GM23338 (cell line): ENCODE data around the gene INSRR. TPM values are rescaled to one million over a fixed set of nuclear protein-coding genes. Genes with fewer than 3 reads are reported as not detected.

Experiments
- ATAC-seq: fragments of 200-7000 bp; cut with Tn5 transposase; 3 replicates; pipeline ENCODE4 v1.9.1; 2020
- DNase-seq: peaks from one replicate; pipeline ENCODE4 v3.0.0-alpha.2; 2015; ENCODE audit warnings: low spot score
- H2AFZ ChIP-seq: fragments of 200-600 bp; sonication (generic); 2 replicates; pipeline ENCODE4 v1.8.0; 2016; ENCODE audit warnings: antibody characterized with exemption, mild to moderate bottlenecking, moderate library complexity
- H3F3A ChIP-seq: fragments of 200-600 bp; sonication (generic); replicated peaks from 2 replicates; pipeline ENCODE4 v1.8.0; 2017; ENCODE audit warnings: antibody characterized with exemption, mixed run types, low read depth
- H3K27ac ChIP-seq: fragments of 200-600 bp; sonication (generic); 2 replicates; pipeline ENCODE4 v1.6.1; 2016; ENCODE audit warnings: low read depth
- H3K27me3 ChIP-seq: fragments of 200-600 bp; sonication (generic); 2 replicates; pipeline ENCODE4 v1.8.0; 2016; ENCODE audit warnings: mild to moderate bottlenecking, mixed run types, moderate library complexity; ENCODE audit not compliant: insufficient read depth
- H3K36me3 ChIP-seq: fragments of 200-600 bp; sonication (generic); 2 replicates; pipeline ENCODE4 v1.8.0; 2016; ENCODE audit warnings: mild to moderate bottlenecking; ENCODE audit not compliant: insufficient read depth
- H3K4me1 ChIP-seq: fragments of 200-600 bp; sonication (generic); 2 replicates; pipeline ENCODE4 v1.8.0; 2016; ENCODE audit warnings: mild to moderate bottlenecking, moderate library complexity; ENCODE audit not compliant: insufficient read depth
- H3K4me2 ChIP-seq: fragments of 200-600 bp; sonication (generic); 2 replicates; pipeline ENCODE4 v1.7.1; 2017; ENCODE audit warnings: mixed run types
- H3K4me3 ChIP-seq: fragments of 200-600 bp; sonication (generic); 2 replicates; pipeline ENCODE4 v1.6.1; 2016; ENCODE audit warnings: mixed run types
- H3K79me2 ChIP-seq: fragments of 200-600 bp; sonication (generic); replicated peaks from 2 replicates; pipeline ENCODE4 v1.8.0; 2017; ENCODE audit warnings: mild to moderate bottlenecking; ENCODE audit not compliant: insufficient read depth
- H3K9me2 ChIP-seq: fragments of 200-600 bp; sonication (generic); 2 replicates; pipeline ENCODE4 v1.8.0; 2017; ENCODE audit not compliant: insufficient read depth
- H4K20me1 ChIP-seq: fragments of 200-600 bp; sonication (generic); replicated peaks from 2 replicates; pipeline ENCODE4 v1.8.0; 2017; ENCODE audit warnings: mild to moderate bottlenecking; ENCODE audit not compliant: insufficient read depth
- H3K27ac Mint-ChIP-seq: 2 replicates; pipeline ENCODE4 v1.8.0; 2020; ENCODE audit warnings: inconsistent platforms, mild to moderate bottlenecking, moderate library complexity, mixed read lengths
- H3K27me3 Mint-ChIP-seq: 3 replicates; pipeline ENCODE4 v1.8.0; 2022; ENCODE audit warnings: low read depth, mild to moderate bottlenecking, moderate library complexity, mixed read lengths, inconsistent platforms; ENCODE audit not compliant: insufficient read depth, poor library complexity
- H3K36me3 Mint-ChIP-seq: 3 replicates; pipeline ENCODE4 v1.8.0; 2021; ENCODE audit warnings: low read depth, mild to moderate bottlenecking, inconsistent platforms, moderate library complexity, mixed read lengths
- H3K4me1 Mint-ChIP-seq: 3 replicates; pipeline ENCODE4 v1.8.0; 2020; ENCODE audit warnings: mild to moderate bottlenecking, inconsistent platforms, mixed read lengths
- H3K4me3 Mint-ChIP-seq: 3 replicates; pipeline ENCODE4 v1.8.0; 2021; ENCODE audit warnings: moderate library complexity, mild to moderate bottlenecking, inconsistent platforms, mixed read lengths
- H3K9me3 Mint-ChIP-seq: 3 replicates; pipeline ENCODE4 v1.8.0; 2020; ENCODE audit warnings: moderate library complexity, mild to moderate bottlenecking, inconsistent platforms, mixed read lengths
- CREB1 ChIP-seq: fragments of 250-450 bp; sonication (Bioruptor Pico); IDR thresholded peaks from 2 replicates; pipeline ENCODE4 v1.5.0; 2020; ENCODE audit warnings: low read depth, mild to moderate bottlenecking, moderate library complexity
- EZH2 ChIP-seq: fragments of 200-600 bp; sonication (generic); IDR thresholded peaks from one replicate; pipeline ENCODE4 v1.8.0; 2017; ENCODE audit warnings: antibody characterized with exemption, mild to moderate bottlenecking, low read depth; ENCODE audit not compliant: unreplicated experiment
- JUNB ChIP-seq: IDR thresholded peaks from one replicate; pipeline ENCODE4 v1.6.1; 2016; ENCODE audit warnings: antibody characterized with exemption; ENCODE audit not compliant: unreplicated experiment
- NANOG ChIP-seq: IDR thresholded peaks from 2 replicates; pipeline ENCODE4 v1.6.1; 2016; ENCODE audit warnings: antibody characterized with exemption, borderline replicate concordance
- POLR2AphosphoS5 ChIP-seq: IDR thresholded peaks from 2 replicates; pipeline ENCODE4 v1.6.1; 2016; ENCODE audit warnings: antibody characterized with exemption, low read depth
- REST ChIP-seq: IDR thresholded peaks from one replicate; pipeline ENCODE4 v1.6.1; 2018; ENCODE audit warnings: antibody characterized with exemption; ENCODE audit not compliant: unreplicated experiment
- STAT1 ChIP-seq: IDR thresholded peaks from one replicate; pipeline ENCODE4 v1.6.1; 2016; ENCODE audit warnings: antibody characterized with exemption; ENCODE audit not compliant: unreplicated experiment
- ZNF114 ChIP-seq: fragments of 250-450 bp; sonication (Bioruptor Pico); IDR thresholded peaks from 2 replicates; pipeline ENCODE4 v1.5.0; 2020; ENCODE audit warnings: mild to moderate bottlenecking, moderate library complexity
- ZNF331 ChIP-seq: fragments of 250-450 bp; sonication (Bioruptor Pico); IDR thresholded peaks from 2 replicates; pipeline ENCODE4 v1.5.0; 2020; ENCODE audit warnings: low read depth, mild to moderate bottlenecking, moderate library complexity
- polyA plus RNA-seq: library from polyadenylated mRNA; unstranded; fragments of >200 nt; fragmentation: Nextera tagmentation; extraction: Ambion mirVana; gene quantifications from 2 replicates; pipeline ENCODE4 v1.2.1, GENCODE V29; 2016
- total RNA-seq: library from RNA; depleted of rRNA; stranded (reverse); fragments of >200 nt; shearing (Covaris generic); gene quantifications from 2 replicates; pipeline ENCODE4 v1.2.3, GENCODE V29; 2014
- TF ChIP-seq, protein P1 (sequence below), 2 experiments: fragments of 200-600 bp in 1 of 2; sonication (generic) in 1 of 2; conservative IDR thresholded peaks; 2 replicates each; pipeline versions ENCODE4 v1.5.1 to v1.6.1; 2016 to 2017; ENCODE audit warnings: antibody characterized with exemption in 2 of 2, low read depth in 2 of 2, mild to moderate bottlenecking in 2 of 2, moderate library complexity in 1 of 2

INSRR gene
- total and polyA plus RNA-seq, 2 experiments from 2014 or later: not detected

DNA sequence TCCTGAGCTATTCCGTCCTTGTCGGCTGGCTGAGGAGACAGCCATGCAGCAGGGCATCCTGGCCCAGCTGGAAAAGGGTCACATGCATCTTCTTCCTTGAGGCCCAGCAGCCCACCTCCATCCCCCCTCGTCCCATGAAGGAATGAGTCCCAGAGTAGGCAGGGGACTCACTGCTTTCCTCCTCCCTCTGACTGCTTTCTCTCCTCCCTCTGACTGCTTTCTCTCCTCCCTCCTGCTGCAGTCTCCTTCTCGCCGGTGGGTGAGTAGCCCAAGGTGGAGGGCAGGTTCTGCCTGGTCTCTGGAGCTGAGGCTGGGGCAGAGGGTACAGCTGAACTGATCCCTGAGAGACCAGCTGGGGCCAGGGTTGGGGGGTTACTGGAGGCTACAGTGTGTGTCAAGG, 15.2 kb upstream of the INSRR start (continued):
- no peak for TF ChIP-seq REST
- no peak for TF ChIP-seq EZH2
- TF ChIP-seq ZNF114: no peak

GRCh38 chr1:156873659-156874058, 14.7 kb upstream of the INSRR start:
- no peak overlapping the region for H3K4me3 Mint-ChIP-seq
- TF ChIP-seq STAT1: no peak
- no peak for TF ChIP-seq CREB1 (CRISPR knock-in tag)
- TF ChIP-seq, protein P1, sequence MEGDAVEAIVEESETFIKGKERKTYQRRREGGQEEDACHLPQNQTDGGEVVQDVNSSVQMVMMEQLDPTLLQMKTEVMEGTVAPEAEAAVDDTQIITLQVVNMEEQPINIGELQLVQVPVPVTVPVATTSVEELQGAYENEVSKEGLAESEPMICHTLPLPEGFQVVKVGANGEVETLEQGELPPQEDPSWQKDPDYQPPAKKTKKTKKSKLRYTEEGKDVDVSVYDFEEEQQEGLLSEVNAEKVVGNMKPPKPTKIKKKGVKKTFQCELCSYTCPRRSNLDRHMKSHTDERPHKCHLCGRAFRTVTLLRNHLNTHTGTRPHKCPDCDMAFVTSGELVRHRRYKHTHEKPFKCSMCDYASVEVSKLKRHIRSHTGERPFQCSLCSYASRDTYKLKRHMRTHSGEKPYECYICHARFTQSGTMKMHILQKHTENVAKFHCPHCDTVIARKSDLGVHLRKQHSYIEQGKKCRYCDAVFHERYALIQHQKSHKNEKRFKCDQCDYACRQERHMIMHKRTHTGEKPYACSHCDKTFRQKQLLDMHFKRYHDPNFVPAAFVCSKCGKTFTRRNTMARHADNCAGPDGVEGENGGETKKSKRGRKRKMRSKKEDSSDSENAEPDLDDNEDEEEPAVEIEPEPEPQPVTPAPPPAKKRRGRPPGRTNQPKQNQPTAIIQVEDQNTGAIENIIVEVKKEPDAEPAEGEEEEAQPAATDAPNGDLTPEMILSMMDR (conservative IDR thresholded peaks at IDR 0.05; ENCODE audit: low read depth in 2 of 2): no peak
- no peak for TF ChIP-seq ZNF331 (CRISPR knock-in tag)
- no peak for TF ChIP-seq ZNF114
- TF ChIP-seq EZH2: no peak
- TF ChIP-seq POLR2AphosphoS5: no peak
- no peak for TF ChIP-seq JUNB
- no peak for TF ChIP-seq REST
- no peak for TF ChIP-seq NANOG

More at GRCh38 chr1:156873659-156874058, 14.7 kb upstream of the INSRR start:
- H2AFZ ChIP-seq: no peak overlapping the region
- 0 out of 2 replicates have a peak, but pooled peaks cover 3% of the 10 kb centered on the region for H3F3A ChIP-seq
- H3K4me1 ChIP-seq: peaks cover 3% of the 10 kb centered on the region; the same call in 1 of the 2 replicates
- ATAC-seq: no peak
- Mint-ChIP-seq H3K27me3 (peaks cover 19% of the 10 kb centered on the region), H3K4me1 (peaks cover 10% of the 10 kb centered on the region; the same call in 2 of the 3 replicates), H3K36me3 (no peaks in the 10 kb centered on the region), H3K27ac (no peak overlapping the region), H3K9me3 (no peaks in the 10 kb centered on the region)
- no peaks in the 10 kb centered on the region for H3K79me2 ChIP-seq
- H3K4me2 ChIP-seq: no peak overlapping the region
- no peak for DNase-seq
- peaks cover 37% of the 10 kb centered on the region for H3K27me3 ChIP-seq
- H3K4me3 ChIP-seq: no peak overlapping the region
- H3K36me3 ChIP-seq: no peaks in the 10 kb centered on the region
- no peaks in the 10 kb centered on the region for H4K20me1 ChIP-seq
- no peaks in the 10 kb centered on the region for H3K9me2 ChIP-seq
- H3K27ac ChIP-seq: no peak overlapping the region
